GM12875 (cell line): ENCODE measurements around the gene ZNF783.

ENCODE experiments used
- H3K4me3 ChIP-seq: one replicate; pipeline ENCODE4 v1.5.1; 2011; ENCODE audit warnings: low read depth, low read length, control low read depth
- CTCF ChIP-seq: IDR thresholded peaks from 2 replicates; pipeline ENCODE4 v1.5.1; 2011; ENCODE audit warnings: low read depth, mild to moderate bottlenecking, control low read depth, inconsistent platforms, low read length, moderate library complexity, borderline replicate concordance; ENCODE audit not compliant: insufficient read depth

Gene ZNF783

DNA sequence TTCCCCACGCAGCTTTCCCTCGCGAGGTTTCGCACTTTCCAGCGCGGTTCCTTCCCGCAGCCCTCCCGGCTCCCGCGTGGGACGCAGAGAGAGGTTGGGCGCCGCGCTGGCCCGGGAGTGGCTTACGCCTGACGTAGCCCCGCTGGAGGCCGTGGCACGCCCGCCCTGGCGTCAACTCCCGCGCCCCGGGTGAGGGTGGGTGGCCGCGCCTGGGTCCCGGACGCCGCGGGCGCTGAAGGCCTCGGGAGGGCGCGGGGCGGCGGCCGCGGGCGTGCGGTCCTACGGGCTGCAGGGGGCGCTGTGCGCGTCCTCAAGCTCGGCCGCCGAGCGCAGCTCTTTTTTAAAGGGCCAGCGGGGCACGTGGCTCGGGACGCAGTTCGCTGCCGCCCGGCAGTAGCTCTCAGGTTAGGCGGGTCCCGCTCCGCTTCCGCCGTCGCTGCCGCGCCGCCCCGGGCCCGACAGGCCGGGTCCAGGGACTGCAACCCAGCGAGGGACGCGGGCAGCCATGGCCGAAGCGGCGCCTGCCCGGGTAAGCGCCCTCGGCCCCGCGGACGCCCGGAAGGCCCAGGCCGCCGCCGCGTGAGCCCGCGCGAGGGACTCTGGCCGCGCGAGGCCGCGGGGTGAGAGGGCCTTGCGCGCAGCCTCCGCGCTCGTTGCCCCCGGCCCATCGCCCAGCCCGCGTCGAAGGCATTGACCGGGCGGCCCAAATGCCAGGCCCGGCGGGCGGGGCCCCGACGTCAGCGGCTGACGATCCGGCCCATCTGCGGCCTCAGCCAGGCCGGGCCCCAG lies at the start of gene ZNF783:
TSS of gene ZNF783 (plus strand) at position 368 of the 789 bp plus-strand sequence. CDS start at position 506, 138 bp downstream.
- H3K4me3 ChIP-seq, result peak within 1 kb of the TSS; percentile 63
- peak; percentile 88 for TF ChIP-seq CTCF

DNA sequence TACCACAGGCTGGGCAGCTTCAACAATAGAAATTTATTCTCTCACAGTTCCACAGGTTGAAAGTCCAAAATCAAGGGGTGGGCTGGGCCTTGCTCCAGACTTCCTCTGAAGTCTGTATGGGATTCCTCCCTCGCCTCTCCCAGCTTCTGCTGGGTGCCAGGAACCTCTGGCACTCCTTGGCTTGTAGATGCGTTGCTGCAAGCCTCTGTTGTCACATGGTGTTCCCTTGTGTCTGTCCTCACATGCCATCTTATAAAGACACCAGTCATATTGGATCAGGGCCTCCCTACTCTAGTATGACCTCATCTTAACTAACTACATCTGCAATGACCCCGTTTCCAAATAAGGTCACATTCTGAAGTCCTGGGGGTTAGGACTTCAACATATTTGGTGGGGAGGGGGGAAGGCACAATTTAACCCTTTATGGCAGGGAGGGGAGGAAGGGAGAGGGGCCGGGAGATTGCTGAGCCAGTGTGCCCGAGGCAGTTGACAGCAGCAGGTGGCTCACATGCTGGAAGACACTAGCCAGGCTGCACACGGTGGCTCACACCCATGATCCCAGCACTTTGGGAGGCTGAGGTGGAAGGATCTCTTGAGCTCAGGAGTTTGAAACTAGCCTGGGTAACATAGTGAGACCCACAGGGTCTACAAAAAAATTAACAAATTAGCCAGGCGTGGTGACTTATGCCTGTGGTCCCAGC lies 47.8 kb upstream of the ZNF783 start:
- no peak for TF ChIP-seq CTCF
- no peak overlapping the region for H3K4me3 ChIP-seq

DNA sequence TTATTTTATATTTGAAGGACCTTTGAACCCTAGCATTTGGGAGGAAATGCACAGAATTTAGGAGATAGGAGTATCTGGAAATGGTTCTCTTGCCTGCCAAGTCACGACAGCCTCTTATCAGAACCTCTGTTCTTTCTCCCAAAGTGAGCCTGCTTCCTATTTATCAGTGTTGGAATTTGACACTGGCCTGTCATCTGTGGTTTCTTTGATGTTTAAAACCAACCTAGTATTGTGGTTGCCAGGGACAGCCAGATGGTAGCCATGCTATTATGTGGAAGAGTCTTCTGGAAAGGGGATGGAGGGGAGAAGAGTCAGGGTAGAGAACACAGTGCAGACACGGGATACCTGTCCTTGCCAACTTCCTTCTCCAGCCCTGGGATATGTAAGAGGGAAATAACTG lies 45.6 kb upstream of the ZNF783 start:
- no peak overlapping the region for H3K4me3 ChIP-seq

DNA sequence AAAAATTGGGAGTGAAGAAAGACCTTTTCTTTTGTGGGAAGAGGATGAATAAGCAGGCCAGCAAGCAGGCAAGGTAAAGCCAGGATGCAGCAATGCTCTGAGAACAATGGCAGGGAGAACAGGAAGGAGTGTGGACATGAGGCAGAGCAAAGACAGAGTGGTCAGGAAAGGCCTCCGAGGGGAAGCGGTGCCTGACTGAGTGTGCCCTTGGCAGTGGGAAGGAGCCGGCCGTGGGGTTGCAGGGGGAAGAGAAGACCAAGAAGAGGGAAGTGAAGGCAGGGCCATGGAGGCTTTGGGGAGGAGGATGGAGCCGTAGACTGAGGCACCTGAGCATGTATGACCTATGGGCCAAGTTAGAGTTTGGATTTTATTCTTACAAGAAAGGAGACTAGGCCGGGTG lies 44.4 kb upstream of the ZNF783 start:
- TF ChIP-seq CTCF, result no peak
- H3K4me3 ChIP-seq, result no peak overlapping the region

More for the DNA sequence above, 45.6 kb upstream of the ZNF783 start:
- no peak for TF ChIP-seq CTCF

- TF ChIP-seq CTCF, result no peak
- H3K4me3 ChIP-seq, result no peak overlapping the region
Measured at GRCh38 chr7:149218469-149219420, 43.3 kb upstream of the ZNF783 start.

DNA sequence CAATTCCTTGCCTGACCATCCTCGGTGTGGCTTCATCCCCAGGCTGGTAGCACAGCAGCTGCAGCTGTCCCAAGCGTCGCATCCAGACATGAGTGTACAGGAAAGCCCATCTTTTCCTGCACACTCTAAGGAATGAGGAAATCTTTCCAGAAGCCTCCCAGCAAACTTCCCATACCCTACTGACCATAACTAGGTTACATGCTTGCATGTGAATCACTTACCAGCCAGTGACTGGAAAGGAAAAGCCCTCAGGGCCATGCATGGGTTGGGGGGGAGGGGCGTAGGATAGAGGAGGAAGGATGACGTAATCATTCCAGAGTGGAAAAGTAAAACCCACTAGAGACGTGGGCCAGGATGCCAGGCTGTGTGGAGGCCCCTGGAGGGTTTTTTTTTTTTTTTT lies 41.5 kb upstream of the ZNF783 start:
- TF ChIP-seq CTCF, result no peak
- H3K4me3 ChIP-seq, result no peak overlapping the region
